ENCODE data around the gene CRYBA4. TPM values are rescaled to one million over a fixed set of nuclear protein-coding genes. Genes with fewer than 3 reads are reported as not detected.

CRYBA4 gene
- total RNA-seq, 1 donor: not detected

DNA sequence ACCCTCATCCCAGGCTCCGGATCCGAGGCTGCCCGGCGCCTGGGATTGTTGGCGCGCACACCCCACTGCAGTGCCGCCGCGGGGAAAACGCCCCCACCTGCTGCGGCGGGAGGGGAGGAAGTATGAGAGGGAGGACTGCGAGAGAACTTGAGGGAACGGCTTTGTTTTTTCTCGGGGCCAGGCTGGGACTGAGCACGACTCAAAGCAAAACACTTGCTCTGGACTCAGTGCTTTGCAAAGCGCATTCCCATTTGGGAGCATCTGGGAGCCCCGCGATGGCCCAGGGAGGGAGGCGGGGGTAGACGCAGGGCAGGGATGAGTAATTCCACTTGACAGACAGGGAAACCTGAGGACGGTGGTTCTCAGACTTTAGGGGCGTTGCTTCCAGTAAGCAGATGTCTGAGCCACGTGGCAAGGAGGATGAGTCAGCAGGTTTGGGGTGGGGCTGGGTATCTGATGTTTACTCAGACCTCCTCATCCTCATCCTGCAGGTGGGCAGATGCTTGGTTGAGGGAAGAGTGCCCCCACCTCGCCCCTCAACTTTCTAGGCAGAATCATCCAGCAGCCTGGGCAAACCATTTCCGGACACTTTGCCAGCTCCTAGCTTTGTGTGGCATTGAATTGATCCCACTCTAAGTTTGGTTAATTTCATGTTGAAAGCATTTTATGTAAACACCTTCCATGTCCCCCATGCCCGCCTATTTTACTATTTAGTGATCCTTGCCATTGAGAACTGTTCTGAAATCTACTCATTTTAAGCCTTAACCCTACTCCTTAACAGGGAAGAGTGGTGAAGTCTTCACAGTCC, 37.1 kb downstream of the CRYBA4 start:
- DNase-seq (ENCODE audit: low read depth): peak; percentile 88
- H3K4me3 ChIP-seq (ENCODE audit: low read depth, low read length): peak overlapping the region; percentile 43
- TF ChIP-seq, protein P1, sequence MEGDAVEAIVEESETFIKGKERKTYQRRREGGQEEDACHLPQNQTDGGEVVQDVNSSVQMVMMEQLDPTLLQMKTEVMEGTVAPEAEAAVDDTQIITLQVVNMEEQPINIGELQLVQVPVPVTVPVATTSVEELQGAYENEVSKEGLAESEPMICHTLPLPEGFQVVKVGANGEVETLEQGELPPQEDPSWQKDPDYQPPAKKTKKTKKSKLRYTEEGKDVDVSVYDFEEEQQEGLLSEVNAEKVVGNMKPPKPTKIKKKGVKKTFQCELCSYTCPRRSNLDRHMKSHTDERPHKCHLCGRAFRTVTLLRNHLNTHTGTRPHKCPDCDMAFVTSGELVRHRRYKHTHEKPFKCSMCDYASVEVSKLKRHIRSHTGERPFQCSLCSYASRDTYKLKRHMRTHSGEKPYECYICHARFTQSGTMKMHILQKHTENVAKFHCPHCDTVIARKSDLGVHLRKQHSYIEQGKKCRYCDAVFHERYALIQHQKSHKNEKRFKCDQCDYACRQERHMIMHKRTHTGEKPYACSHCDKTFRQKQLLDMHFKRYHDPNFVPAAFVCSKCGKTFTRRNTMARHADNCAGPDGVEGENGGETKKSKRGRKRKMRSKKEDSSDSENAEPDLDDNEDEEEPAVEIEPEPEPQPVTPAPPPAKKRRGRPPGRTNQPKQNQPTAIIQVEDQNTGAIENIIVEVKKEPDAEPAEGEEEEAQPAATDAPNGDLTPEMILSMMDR (IDR thresholded peaks at IDR 0.05; ENCODE audit: insufficient read depth, low read length): no peak

DNA sequence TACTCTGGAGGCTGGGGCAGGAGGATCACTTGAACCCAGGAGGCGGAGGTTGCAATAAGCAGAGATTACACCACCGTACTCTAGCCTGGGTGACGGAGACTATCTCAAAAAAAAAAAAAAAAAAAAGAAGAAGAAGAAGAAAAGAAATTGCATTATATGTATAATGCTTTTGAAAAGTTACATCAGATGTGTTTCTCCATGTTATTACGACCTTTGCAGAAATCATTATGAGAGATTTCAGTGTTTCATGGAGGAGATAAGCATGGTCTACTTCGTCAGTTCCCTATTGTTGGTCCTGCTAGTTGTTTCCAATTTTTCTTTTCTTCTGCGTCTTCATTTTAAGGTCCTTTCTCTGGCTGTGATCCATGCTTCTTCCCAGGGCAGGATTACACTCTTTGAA, 38.6 kb downstream of the CRYBA4 start:
- TF ChIP-seq, protein P1 (IDR thresholded peaks at IDR 0.05; ENCODE audit: insufficient read depth, low read length): no peak
- no peak overlapping the region for H3K4me3 ChIP-seq (ENCODE audit: low read depth, low read length)
- no peak for DNase-seq (ENCODE audit: low read depth)

DNA sequence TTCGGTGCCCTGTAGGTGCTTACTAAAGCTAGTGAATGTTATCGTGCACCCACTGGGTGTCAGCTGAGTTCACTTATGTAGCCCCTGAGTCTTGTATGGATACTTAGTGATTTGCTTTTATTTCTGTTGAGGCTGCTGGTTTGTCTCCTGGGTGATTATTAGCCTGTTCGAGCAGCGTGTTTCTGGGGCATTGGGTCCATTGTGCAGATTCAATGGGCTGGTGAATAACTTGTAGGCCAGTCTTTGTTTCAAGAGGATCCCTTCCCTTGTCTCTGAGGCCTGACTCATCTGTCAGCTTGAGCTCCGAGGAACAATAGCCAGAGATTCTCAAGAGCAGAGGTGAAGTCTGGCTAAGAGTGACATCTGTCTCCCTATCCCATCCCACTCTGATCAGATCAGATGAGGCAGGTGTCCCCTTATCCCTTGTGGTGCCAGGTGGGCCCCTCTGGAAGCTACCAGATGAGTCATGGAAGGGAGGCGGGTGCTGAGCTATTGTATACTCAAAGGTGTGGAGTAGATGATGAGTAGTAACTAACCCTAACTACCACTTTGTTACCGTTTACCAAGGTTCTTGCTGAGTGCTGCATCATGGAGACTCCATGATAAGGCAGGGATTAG, 39.3 kb downstream of the CRYBA4 start:
- TF ChIP-seq, protein P1 (IDR thresholded peaks at IDR 0.05; ENCODE audit: insufficient read depth, low read length): no peak
- DNase-seq (ENCODE audit: low read depth): no peak
- no peak overlapping the region for H3K4me3 ChIP-seq (ENCODE audit: low read depth, low read length)

DNA sequence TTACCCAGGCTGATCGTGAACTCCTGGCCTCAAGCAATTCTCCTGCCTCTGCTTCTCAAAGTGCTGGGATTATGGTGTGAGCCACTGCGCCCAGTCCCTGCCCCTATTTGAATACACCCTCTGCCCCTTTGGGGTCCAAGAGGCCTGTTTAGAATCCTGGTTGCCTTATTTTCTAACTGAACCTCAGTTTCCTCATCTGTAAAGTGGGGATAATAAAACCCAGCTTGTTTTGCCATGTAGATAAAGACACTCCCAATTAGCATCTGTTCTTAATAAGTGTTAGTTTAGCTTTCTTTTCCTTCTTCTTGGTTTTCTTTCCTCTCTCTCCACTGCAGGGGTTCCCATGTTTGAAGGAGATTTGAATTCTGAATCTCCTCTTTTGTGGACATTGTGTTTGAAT, 40.4 kb downstream of the CRYBA4 start:
- no peak for DNase-seq (ENCODE audit: low read depth)
- TF ChIP-seq, protein P1 (IDR thresholded peaks at IDR 0.05; ENCODE audit: insufficient read depth, low read length): no peak
- H3K4me3 ChIP-seq (ENCODE audit: low read depth, low read length): no peak overlapping the region

DNA sequence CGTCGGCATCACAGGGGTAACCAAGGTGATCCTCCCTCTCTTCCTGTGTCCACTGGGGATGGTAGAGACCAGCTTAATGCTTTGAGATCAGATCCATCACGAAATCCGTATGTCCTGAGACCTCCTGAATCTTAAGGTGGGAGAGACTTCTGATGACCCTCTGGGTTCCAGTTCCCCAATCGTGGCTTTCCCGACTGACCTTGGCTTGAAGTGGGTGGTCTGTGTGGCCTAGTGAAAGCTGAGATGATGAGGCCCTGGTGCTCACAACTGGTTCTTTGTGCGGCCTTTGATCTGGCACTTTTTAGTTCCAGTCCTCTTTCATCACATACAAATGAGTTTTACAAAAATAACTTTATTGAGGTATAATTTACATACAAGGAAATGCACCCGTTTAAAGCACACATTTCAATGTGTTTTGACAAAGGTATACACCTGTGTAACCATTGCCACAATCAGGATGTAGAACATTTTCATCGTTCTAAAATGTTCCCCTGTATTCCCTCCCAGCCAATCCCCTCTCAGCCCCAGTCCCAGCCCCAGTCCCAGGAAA, 41.7 kb downstream of the CRYBA4 start:
- no peak for DNase-seq (ENCODE audit: low read depth)
- TF ChIP-seq, protein P1 (IDR thresholded peaks at IDR 0.05; ENCODE audit: insufficient read depth, low read length): no peak
- H3K4me3 ChIP-seq (ENCODE audit: low read depth, low read length): no peak overlapping the region

DNA sequence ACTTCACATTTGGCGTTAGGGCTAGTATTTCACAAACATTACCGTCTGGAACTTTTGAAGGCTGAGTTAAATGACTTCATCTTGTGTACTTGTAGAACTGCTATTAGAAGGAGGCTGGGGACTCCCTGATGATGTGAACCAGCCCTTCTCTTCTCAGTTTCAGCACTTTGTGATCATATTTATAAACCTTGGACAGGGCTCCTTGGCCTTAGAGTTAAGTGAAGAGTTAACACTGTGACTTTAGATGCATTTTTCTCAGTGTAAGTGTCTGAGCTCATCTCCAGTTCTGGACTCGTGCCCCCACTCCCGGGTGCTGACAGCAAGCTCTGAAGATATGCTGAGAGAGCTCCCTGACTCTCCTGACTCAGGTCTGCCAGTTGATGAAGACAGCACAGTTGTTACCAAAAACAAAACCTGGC, 44.1 kb downstream of the CRYBA4 start:
- TF ChIP-seq, protein P1 (IDR thresholded peaks at IDR 0.05; ENCODE audit: insufficient read depth, low read length): no peak
- H3K4me3 ChIP-seq (ENCODE audit: low read depth, low read length): no peak overlapping the region
- peak; percentile 52 for DNase-seq (ENCODE audit: low read depth)

Measured in fibroblast of the aortic adventitia (primary cell).